BE2C (cell line): ENCODE data around the gene PAFAH2.

Experiments
- DNase-seq: peaks from one replicate; pipeline ENCODE4 v3.0.0-alpha.2; 2020
- H3K27me3 ChIP-seq: fragments of 250-450 bp; sonication (Bioruptor Pico); 2 replicates; pipeline ENCODE4 v1.5.1; 2020; ENCODE audit warnings: mild to moderate bottlenecking
- H3K36me3 ChIP-seq: fragments of 250-450 bp; sonication (Bioruptor Pico); 2 replicates; pipeline ENCODE4 v1.5.1; 2020; ENCODE audit warnings: mild to moderate bottlenecking
- H3K4me1 ChIP-seq: fragments of 250-450 bp; sonication (Bioruptor Pico); 2 replicates; pipeline ENCODE4 v1.5.1; 2020
- H3K4me3 ChIP-seq: 2 replicates; pipeline ENCODE4 v1.5.1; 2011; ENCODE audit warnings: low read depth, low read length
- H3K9me3 ChIP-seq: fragments of 250-450 bp; sonication (Bioruptor Pico); 2 replicates; pipeline ENCODE4 v1.5.1; 2020
- TF ChIP-seq, protein P1 (sequence below): IDR thresholded peaks from 2 replicates; pipeline ENCODE4 v1.5.1; 2012; ENCODE audit warnings: mild to moderate bottlenecking, low read depth, low read length

The PAFAH2 gene

GRCh38 chr1:25971811-25972180 is 26.1 kb downstream of the PAFAH2 start:
- no peak for DNase-seq
- Histone ChIP-seq H3K27me3 (no peaks in the 10 kb centered on the region), H3K4me1 (no peaks in the 10 kb centered on the region), H3K9me3 (no peaks in the 10 kb centered on the region), H3K36me3 (no peaks in the 10 kb centered on the region), H3K4me3 (no peak overlapping the region)
- TF ChIP-seq, protein P1, sequence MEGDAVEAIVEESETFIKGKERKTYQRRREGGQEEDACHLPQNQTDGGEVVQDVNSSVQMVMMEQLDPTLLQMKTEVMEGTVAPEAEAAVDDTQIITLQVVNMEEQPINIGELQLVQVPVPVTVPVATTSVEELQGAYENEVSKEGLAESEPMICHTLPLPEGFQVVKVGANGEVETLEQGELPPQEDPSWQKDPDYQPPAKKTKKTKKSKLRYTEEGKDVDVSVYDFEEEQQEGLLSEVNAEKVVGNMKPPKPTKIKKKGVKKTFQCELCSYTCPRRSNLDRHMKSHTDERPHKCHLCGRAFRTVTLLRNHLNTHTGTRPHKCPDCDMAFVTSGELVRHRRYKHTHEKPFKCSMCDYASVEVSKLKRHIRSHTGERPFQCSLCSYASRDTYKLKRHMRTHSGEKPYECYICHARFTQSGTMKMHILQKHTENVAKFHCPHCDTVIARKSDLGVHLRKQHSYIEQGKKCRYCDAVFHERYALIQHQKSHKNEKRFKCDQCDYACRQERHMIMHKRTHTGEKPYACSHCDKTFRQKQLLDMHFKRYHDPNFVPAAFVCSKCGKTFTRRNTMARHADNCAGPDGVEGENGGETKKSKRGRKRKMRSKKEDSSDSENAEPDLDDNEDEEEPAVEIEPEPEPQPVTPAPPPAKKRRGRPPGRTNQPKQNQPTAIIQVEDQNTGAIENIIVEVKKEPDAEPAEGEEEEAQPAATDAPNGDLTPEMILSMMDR, result no peak

DNA sequence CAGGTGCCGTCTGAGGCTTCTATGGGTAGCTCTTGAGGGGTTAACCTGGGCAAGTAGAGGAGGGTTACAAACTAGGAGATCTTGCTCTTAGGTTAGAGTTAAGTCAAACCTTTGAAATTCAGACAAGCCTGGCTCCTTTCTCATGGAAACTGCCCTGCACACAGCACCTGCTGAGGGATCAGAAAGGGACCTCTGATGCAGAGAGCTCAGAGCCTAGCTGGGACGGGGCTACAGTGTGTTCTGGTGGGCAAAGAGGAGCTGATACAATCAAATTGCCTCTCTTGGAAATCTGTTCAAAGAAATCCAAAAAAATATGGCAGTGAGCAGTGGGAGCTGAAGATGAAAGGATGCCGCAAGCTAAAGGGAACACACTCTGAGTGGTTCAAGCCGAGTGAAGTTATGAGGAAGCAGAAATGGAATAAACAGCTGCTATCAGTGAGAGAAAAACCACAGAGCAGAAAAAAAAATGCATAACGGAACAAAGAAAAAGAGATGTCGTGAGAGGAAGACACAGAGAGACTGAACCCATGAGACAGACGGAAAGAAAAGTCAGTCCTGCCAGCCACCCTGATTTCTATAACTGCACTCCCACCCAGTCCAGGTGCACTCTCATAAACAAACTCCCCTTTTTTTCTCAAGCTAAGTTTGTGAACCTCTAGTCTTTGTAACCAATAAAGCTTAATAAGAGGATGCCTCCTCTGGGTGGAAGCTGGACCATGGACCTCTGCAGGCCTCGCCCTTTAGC is 26.6 kb downstream of the PAFAH2 start:
- TF ChIP-seq, protein P1, result no peak
- Histone ChIP-seq H3K4me3 (no peak overlapping the region), H3K9me3 (no peaks in the 10 kb centered on the region), H3K36me3 (no peaks in the 10 kb centered on the region), H3K27me3 (no peaks in the 10 kb centered on the region), H3K4me1 (no peaks in the 10 kb centered on the region)
- DNase-seq, result no peak

- Histone ChIP-seq H3K4me1 (no peaks in the 10 kb centered on the region), H3K4me3 (no peak overlapping the region), H3K27me3 (no peaks in the 10 kb centered on the region), H3K36me3 (no peaks in the 10 kb centered on the region), H3K9me3 (no peaks in the 10 kb centered on the region)
- no peak for DNase-seq
- TF ChIP-seq, protein P1, result no peak
Observed at GRCh38 chr1:25967308-25967707, 30.6 kb downstream of the PAFAH2 start.

DNA sequence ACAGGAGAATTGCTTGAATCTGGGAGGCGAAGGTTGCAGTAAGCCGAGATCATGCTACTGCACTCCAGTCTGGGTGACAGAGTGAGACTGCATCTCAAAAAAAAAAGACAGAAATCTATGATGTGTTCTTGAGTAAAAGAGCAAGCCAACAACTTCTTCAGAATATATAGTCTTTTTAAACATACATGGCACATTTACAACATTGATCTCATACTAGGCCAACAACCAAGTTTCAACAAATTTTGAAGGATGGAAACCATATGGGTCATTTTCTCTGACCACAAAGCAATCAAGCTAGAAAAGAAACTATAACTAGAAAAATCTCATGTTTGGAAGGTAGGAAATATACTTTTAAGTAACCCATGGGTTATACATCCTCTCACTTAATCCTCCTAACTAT is 38.3 kb downstream of the PAFAH2 start:
- Histone ChIP-seq H3K4me1 (no peaks in the 10 kb centered on the region), H3K36me3 (no peaks in the 10 kb centered on the region), H3K27me3 (no peaks in the 10 kb centered on the region), H3K9me3 (no peaks in the 10 kb centered on the region), H3K4me3 (no peak overlapping the region)
- TF ChIP-seq, protein P1, result no peak
- DNase-seq, result no peak

GRCh38 chr1:25958465-25958864 is 39.4 kb downstream of the PAFAH2 start:
- DNase-seq, result no peak
- Histone ChIP-seq H3K27me3 (no peaks in the 10 kb centered on the region), H3K4me1 (no peaks in the 10 kb centered on the region)

GRCh38 chr1:25955553-25955952 is 42.3 kb downstream of the PAFAH2 start:
- no peak for DNase-seq
- H3K36me3 ChIP-seq, result no peaks in the 10 kb centered on the region
- no peaks in the 10 kb centered on the region for H3K4me1 ChIP-seq
- H3K9me3 ChIP-seq, result no peaks in the 10 kb centered on the region
- TF ChIP-seq, protein P1, result no peak
- no peak overlapping the region for H3K4me3 ChIP-seq
- no peaks in the 10 kb centered on the region for H3K27me3 ChIP-seq

More at GRCh38 chr1:25958465-25958864, 39.4 kb downstream of the PAFAH2 start:
- no peak overlapping the region for H3K4me3 ChIP-seq
- H3K9me3 ChIP-seq, result no peaks in the 10 kb centered on the region
- TF ChIP-seq, protein P1, result no peak
- H3K36me3 ChIP-seq, result no peaks in the 10 kb centered on the region
